ENCODE data around the gene CDK13. TPM values are rescaled to one million over a fixed set of nuclear protein-coding genes. Genes with fewer than 3 reads are reported as not detected.
A peak's percentile ranks its signal among the peaks of the same experiment; 100 is the strongest.

Gene CDK13
- total and polyA plus RNA-seq, 9 of the 15 experiments (the other 6 are each of a cell fraction or from before 2014, with no cell fraction given): 9.8 to 46.1 (median 32.4) TPM

DNA sequence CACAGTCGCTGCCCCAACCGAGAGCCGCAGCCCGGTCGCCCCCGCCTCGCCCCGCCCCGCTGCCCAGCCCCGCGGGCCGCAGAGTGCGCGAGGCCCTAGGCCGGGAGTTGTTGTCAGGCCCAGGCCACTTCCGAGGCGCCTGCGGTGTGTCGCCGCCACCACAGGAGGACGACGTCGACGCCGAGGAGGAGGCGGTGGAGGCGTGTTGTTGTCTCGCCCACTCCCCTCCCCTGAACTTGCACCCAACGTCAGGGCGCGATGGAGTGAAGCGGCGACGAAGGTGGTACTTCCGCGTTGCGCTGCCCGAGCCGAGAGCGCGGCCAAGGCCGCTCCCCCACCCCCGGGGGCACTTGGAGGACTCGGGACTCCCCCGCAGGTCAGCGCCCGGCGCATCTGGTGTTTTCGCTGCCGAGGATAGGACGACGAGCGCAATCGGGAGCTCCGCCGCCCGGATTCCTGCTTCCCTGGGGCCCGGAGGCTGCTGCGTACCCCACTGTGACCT is at the start of gene CDK13 (continued):
- TF ChIP-seq, protein P1, sequence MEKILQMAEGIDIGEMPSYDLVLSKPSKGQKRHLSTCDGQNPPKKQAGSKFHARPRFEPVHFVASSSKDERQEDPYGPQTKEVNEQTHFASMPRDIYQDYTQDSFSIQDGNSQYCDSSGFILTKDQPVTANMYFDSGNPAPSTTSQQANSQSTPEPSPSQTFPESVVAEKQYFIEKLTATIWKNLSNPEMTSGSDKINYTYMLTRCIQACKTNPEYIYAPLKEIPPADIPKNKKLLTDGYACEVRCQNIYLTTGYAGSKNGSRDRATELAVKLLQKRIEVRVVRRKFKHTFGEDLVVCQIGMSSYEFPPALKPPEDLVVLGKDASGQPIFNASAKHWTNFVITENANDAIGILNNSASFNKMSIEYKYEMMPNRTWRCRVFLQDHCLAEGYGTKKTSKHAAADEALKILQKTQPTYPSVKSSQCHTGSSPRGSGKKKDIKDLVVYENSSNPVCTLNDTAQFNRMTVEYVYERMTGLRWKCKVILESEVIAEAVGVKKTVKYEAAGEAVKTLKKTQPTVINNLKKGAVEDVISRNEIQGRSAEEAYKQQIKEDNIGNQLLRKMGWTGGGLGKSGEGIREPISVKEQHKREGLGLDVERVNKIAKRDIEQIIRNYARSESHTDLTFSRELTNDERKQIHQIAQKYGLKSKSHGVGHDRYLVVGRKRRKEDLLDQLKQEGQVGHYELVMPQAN (IDR thresholded peaks at IDR 0.05; ENCODE audit: borderline replicate concordance): peak; percentile 43; the same call in 1 of the 2 replicates
- TF ChIP-seq, protein P2, sequence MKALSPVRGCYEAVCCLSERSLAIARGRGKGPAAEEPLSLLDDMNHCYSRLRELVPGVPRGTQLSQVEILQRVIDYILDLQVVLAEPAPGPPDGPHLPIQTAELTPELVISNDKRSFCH (CRISPR knock-in tag; IDR thresholded peaks at IDR 0.05): no peak
- TF ChIP-seq, protein P2 (tag; IDR thresholded peaks at IDR 0.05): 0 out of 2 replicates have a peak, but pooled peaks have one; percentile 31
- peak; percentile 40; the same call in 1 of the 2 replicates for TF ChIP-seq EP400 (IDR thresholded peaks at IDR 0.05)
- TF ChIP-seq, protein P3, sequence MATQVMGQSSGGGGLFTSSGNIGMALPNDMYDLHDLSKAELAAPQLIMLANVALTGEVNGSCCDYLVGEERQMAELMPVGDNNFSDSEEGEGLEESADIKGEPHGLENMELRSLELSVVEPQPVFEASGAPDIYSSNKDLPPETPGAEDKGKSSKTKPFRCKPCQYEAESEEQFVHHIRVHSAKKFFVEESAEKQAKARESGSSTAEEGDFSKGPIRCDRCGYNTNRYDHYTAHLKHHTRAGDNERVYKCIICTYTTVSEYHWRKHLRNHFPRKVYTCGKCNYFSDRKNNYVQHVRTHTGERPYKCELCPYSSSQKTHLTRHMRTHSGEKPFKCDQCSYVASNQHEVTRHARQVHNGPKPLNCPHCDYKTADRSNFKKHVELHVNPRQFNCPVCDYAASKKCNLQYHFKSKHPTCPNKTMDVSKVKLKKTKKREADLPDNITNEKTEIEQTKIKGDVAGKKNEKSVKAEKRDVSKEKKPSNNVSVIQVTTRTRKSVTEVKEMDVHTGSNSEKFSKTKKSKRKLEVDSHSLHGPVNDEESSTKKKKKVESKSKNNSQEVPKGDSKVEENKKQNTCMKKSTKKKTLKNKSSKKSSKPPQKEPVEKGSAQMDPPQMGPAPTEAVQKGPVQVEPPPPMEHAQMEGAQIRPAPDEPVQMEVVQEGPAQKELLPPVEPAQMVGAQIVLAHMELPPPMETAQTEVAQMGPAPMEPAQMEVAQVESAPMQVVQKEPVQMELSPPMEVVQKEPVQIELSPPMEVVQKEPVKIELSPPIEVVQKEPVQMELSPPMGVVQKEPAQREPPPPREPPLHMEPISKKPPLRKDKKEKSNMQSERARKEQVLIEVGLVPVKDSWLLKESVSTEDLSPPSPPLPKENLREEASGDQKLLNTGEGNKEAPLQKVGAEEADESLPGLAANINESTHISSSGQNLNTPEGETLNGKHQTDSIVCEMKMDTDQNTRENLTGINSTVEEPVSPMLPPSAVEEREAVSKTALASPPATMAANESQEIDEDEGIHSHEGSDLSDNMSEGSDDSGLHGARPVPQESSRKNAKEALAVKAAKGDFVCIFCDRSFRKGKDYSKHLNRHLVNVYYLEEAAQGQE (IDR thresholded peaks at IDR 0.05; ENCODE audit: borderline replicate concordance): no peak
- TF ChIP-seq, protein P3 (CRISPR knock-in tag; IDR thresholded peaks at IDR 0.05; ENCODE audit: low read depth): no peak
- TF ChIP-seq ZBTB8A (IDR thresholded peaks at IDR 0.05; ENCODE audit: partially characterized antibody): no peak
- TF ChIP-seq BRF1 (IDR thresholded peaks at IDR 0.05; ENCODE audit: borderline replicate concordance, extremely low read depth, insufficient read length): no peak
- TF ChIP-seq, protein P4, sequence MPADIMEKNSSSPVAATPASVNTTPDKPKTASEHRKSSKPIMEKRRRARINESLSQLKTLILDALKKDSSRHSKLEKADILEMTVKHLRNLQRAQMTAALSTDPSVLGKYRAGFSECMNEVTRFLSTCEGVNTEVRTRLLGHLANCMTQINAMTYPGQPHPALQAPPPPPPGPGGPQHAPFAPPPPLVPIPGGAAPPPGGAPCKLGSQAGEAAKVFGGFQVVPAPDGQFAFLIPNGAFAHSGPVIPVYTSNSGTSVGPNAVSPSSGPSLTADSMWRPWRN (IDR thresholded peaks at IDR 0.05; ENCODE audit: low read depth): no peak
- TF ChIP-seq ZEB2 (IDR thresholded peaks at IDR 0.05): no peak
- peak; percentile 42 for TF ChIP-seq NFIC (IDR thresholded peaks at IDR 0.05)
- peak; percentile 97; the same call in 1 of the 2 replicates for TF ChIP-seq ZC3H4 (CRISPR knock-in tag; IDR thresholded peaks at IDR 0.05; ENCODE audit: borderline replicate concordance)
- TF ChIP-seq, protein P5, sequence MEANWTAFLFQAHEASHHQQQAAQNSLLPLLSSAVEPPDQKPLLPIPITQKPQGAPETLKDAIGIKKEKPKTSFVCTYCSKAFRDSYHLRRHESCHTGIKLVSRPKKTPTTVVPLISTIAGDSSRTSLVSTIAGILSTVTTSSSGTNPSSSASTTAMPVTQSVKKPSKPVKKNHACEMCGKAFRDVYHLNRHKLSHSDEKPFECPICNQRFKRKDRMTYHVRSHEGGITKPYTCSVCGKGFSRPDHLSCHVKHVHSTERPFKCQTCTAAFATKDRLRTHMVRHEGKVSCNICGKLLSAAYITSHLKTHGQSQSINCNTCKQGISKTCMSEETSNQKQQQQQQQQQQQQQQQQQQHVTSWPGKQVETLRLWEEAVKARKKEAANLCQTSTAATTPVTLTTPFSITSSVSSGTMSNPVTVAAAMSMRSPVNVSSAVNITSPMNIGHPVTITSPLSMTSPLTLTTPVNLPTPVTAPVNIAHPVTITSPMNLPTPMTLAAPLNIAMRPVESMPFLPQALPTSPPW (CRISPR knock-in tag; IDR thresholded peaks at IDR 0.05): peak; percentile 90
- no peak; the same call in 1 of the 2 replicates for TF ChIP-seq RBM14 (IDR thresholded peaks at IDR 0.05; ENCODE audit: borderline replicate concordance, insufficient read depth, low read depth, low read length)
- TF ChIP-seq XRCC3 (IDR thresholded peaks at IDR 0.05): no peak
- no peak for TF ChIP-seq SLC30A9 (CRISPR knock-in tag; IDR thresholded peaks at IDR 0.05)
